ENCODE results near the gene SKI. TPM values are rescaled to one million over a fixed set of nuclear protein-coding genes. Genes with fewer than 3 reads are reported as not detected.

SKI gene
- total and polyA plus RNA-seq, 2 experiments from 2014 or later: 9.3 to 66.8 TPM

DNA sequence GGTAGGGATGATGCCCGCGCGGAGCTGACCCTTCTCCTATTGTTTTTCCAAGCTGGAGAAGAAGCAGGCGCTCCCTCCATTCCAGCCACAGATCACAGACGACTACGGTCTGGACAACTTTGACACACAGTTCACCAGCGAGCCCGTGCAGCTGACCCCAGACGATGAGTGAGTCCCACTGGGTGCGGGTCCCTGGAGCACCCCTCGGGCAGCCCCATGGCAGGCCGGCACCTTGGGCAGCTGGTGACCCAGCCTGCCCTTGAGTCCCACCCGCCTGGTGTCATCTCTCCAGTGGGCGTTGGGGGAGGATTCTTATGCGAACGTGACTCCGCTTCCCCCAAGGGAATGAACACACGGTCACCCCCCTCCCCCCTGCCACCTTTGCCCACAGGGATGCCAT lies 43.6 kb upstream of the SKI start (continued):
- TF ChIP-seq, protein P1, sequence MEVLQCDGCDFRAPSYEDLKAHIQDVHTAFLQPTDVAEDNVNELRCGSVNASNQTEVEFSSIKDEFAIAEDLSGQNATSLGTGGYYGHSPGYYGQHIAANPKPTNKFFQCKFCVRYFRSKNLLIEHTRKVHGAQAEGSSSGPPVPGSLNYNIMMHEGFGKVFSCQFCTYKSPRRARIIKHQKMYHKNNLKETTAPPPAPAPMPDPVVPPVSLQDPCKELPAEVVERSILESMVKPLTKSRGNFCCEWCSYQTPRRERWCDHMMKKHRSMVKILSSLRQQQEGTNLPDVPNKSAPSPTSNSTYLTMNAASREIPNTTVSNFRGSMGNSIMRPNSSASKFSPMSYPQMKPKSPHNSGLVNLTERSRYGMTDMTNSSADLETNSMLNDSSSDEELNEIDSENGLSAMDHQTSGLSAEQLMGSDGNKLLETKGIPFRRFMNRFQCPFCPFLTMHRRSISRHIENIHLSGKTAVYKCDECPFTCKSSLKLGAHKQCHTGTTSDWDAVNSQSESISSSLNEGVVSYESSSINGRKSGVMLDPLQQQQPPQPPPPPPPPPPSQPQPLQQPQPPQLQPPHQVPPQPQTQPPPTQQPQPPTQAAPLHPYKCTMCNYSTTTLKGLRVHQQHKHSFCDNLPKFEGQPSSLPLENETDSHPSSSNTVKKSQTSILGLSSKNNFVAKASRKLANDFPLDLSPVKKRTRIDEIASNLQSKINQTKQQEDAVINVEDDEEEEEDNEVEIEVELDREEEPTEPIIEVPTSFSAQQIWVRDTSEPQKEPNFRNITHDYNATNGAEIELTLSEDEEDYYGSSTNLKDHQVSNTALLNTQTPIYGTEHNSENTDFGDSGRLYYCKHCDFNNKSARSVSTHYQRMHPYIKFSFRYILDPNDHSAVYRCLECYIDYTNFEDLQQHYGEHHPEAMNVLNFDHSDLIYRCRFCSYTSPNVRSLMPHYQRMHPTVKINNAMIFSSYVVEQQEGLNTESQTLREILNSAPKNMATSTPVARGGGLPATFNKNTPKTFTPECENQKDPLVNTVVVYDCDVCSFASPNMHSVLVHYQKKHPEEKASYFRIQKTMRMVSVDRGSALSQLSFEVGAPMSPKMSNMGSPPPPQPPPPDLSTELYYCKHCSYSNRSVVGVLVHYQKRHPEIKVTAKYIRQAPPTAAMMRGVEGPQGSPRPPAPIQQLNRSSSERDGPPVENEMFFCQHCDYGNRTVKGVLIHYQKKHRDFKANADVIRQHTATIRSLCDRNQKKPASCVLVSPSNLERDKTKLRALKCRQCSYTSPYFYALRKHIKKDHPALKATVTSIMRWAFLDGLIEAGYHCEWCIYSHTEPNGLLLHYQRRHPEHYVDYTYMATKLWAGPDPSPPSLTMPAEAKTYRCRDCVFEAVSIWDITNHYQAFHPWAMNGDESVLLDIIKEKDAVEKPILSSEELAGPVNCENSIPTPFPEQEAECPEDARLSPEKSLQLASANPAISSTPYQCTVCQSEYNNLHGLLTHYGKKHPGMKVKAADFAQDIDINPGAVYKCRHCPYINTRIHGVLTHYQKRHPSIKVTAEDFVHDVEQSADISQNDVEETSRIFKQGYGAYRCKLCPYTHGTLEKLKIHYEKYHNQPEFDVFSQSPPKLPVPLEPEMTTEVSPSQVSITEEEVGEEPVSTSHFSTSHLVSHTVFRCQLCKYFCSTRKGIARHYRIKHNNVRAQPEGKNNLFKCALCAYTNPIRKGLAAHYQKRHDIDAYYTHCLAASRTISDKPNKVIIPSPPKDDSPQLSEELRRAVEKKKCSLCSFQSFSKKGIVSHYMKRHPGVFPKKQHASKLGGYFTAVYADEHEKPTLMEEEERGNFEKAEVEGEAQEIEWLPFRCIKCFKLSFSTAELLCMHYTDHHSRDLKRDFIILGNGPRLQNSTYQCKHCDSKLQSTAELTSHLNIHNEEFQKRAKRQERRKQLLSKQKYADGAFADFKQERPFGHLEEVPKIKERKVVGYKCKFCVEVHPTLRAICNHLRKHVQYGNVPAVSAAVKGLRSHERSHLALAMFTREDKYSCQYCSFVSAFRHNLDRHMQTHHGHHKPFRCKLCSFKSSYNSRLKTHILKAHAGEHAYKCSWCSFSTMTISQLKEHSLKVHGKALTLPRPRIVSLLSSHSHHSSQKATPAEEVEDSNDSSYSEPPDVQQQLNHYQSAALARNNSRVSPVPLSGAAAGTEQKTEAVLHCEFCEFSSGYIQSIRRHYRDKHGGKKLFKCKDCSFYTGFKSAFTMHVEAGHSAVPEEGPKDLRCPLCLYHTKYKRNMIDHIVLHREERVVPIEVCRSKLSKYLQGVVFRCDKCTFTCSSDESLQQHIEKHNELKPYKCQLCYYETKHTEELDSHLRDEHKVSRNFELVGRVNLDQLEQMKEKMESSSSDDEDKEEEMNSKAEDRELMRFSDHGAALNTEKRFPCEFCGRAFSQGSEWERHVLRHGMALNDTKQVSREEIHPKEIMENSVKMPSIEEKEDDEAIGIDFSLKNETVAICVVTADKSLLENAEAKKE (CRISPR knock-in tag; IDR thresholded peaks at IDR 0.05): no peak

DNA sequence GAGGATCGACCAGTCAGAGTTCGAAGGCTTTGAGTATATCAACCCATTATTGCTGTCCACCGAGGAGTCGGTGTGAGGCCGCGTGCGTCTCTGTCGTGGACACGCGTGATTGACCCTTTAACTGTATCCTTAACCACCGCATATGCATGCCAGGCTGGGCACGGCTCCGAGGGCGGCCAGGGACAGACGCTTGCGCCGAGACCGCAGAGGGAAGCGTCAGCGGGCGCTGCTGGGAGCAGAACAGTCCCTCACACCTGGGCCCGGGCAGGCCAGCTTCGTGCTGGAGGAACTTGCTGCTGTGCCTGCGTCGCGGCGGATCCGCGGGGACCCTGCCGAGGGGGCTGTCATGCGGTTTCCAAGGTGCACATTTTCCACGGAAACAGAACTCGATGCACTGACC lies 43.2 kb upstream of the SKI start:
- no peaks in the 10 kb centered on the region for H3K4me1 ChIP-seq (ENCODE audit: insufficient read depth)
- H3K79me2 ChIP-seq (replicated peaks; ENCODE audit: insufficient read depth): no peaks in the 10 kb centered on the region
- H3K9me3 Mint-ChIP-seq: no peaks in the 10 kb centered on the region; the same call in 1 of the 3 replicates

More for the DNA sequence above, 43.2 kb upstream of the SKI start:
- H2AFZ ChIP-seq: no peak overlapping the region
- no peak overlapping the region for H3K4me3 ChIP-seq
- Mint-ChIP-seq H3K36me3 (ENCODE audit: low read depth) (peaks cover 19% of the 10 kb centered on the region), H3K27ac (no peak overlapping the region), H3K27me3 (ENCODE audit: insufficient read depth, low read depth, poor library complexity) (peaks cover 33% of the 10 kb centered on the region), H3K4me3 (no peak overlapping the region), H3K4me1 (peaks cover 2% of the 10 kb centered on the region; the same call in 2 of the 3 replicates)
- ATAC-seq (no peak), DNase-seq (ENCODE audit: low spot score) (no peak)
- no peaks in the 10 kb centered on the region for H3K36me3 ChIP-seq (ENCODE audit: insufficient read depth)
- H3K4me2 ChIP-seq: no peak overlapping the region
- H3K27ac ChIP-seq (ENCODE audit: low read depth): no peak overlapping the region
- no peaks in the 10 kb centered on the region for H3K9me2 ChIP-seq (ENCODE audit: insufficient read depth)
- H3F3A ChIP-seq (replicated peaks; ENCODE audit: low read depth): peaks cover 6% of the 10 kb centered on the region
- H3K27me3 ChIP-seq (ENCODE audit: insufficient read depth): no peaks in the 10 kb centered on the region
- TF ChIP-seq EZH2phosphoT487 (IDR thresholded peaks at IDR 0.05; ENCODE audit: unreplicated experiment): no peak
- H4K20me1 ChIP-seq (replicated peaks; ENCODE audit: insufficient read depth): no peaks in the 10 kb centered on the region; the same call in 1 of the 2 replicates

Measured in GM23338 (cell line).